Lower leg skin (tissue), 3 donors: ENCODE results near the gene MRPL12.

Experiments used
- POLR2A ChIP-seq, 2 donors: fragments of 450-650 bp; IDR thresholded peaks; one replicate each; pipeline ENCODE4 v1.6.1; 2016 to 2017; ENCODE audit warnings: antibody characterized with exemption in 2 of 2, mild to moderate bottlenecking in 1 of 2, moderate library complexity in 1 of 2
- TF ChIP-seq, protein P1 (sequence below), 3 donors: fragments of 450-650 bp; IDR thresholded peaks; one replicate each; pipeline ENCODE4 v1.5.1; 2016; ENCODE audit warnings: antibody characterized with exemption in 3 of 3, mild to moderate bottlenecking in 3 of 3, moderate library complexity in 2 of 3

DNA sequence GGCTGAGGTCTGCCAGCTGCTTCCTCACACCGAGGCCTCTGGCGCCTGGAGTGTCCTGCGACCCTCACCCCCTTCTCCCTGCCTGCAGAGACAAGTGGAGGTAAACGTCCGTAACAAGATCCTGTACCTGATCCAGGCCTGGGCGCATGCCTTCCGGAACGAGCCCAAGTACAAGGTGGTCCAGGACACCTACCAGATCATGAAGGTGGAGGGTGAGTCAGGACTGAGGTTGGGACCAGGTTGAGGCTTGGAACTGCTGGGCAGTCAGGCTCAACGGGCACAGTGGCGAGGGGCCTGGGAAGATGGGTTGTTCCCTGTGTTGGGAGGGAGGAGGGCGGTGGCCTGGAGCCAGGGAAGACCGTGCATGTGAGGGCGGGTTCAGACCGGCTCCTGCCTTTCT, 14.6 kb upstream of the MRPL12 start:
- TF ChIP-seq, protein P1, sequence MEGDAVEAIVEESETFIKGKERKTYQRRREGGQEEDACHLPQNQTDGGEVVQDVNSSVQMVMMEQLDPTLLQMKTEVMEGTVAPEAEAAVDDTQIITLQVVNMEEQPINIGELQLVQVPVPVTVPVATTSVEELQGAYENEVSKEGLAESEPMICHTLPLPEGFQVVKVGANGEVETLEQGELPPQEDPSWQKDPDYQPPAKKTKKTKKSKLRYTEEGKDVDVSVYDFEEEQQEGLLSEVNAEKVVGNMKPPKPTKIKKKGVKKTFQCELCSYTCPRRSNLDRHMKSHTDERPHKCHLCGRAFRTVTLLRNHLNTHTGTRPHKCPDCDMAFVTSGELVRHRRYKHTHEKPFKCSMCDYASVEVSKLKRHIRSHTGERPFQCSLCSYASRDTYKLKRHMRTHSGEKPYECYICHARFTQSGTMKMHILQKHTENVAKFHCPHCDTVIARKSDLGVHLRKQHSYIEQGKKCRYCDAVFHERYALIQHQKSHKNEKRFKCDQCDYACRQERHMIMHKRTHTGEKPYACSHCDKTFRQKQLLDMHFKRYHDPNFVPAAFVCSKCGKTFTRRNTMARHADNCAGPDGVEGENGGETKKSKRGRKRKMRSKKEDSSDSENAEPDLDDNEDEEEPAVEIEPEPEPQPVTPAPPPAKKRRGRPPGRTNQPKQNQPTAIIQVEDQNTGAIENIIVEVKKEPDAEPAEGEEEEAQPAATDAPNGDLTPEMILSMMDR (IDR thresholded peaks at IDR 0.05), result no peak
- TF ChIP-seq POLR2A (IDR thresholded peaks at IDR 0.05), result no peak
